ENCODE measurements around the gene TTC28.
"Not testable (repeated sequence)": the region's sequence is repeated elsewhere in the genome, so short reads cannot be mapped to it uniquely, and the experiment has no call there.

The TTC28 gene

GRCh38 chr22:28180804-28181731, 498.6 kb downstream of the TTC28 start:
- no peak for DNase-seq (ENCODE audit: low spot score)

DNA sequence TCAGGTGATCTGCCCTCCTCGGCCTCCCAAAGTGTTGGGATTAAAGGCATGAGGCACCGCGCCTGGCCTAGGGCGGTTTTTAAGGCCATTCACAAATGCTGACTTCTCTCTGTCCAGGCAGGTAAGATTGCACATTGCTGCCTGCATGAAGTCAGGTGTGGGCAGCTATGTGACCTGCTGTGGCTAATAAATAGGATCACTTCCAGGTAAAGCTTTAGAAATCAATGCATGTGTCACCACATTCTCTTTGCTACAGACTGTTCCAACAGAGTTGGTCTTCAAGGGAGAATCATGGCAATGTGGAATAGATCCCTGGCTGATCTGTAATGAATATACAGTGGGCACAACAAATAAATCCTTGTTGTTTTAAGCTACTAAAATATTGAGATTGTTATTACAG, 500.2 kb downstream of the TTC28 start:
- DNase-seq (ENCODE audit: low spot score) = no peak

- no peak for DNase-seq (ENCODE audit: low spot score)
These were observed 503.7 kb downstream of the TTC28 start for GRCh38 chr22:28175730-28176492.

- no peak for DNase-seq (ENCODE audit: low spot score)
These were observed 505.1 kb downstream of the TTC28 start for GRCh38 chr22:28174509-28174908.

- no peak for DNase-seq (ENCODE audit: low spot score)
These were observed 506.6 kb downstream of the TTC28 start for GRCh38 chr22:28172892-28173670.

DNA sequence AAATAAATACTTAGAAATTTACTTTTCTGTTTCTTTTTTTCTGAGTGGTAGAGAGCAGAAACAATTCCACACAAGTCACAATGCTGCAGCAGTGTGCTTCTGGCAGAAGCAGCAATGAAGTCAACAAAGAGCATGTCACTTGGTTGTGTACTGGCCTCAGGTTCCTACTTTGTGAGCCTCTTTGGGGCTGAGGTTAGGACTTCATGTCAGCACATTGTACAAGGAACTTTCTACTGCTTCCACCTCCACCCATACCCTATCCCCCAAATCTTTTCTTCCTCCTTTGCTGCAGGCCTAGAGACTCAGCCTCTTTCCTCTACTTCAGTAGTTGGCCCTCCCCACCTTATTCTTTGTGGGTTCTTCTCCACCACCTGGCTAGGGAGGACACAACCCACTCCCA, 507.9 kb downstream of the TTC28 start:
- no peak for DNase-seq (ENCODE audit: low spot score)

GRCh38 chr22:28171115-28171514, 508.5 kb downstream of the TTC28 start:
- DNase-seq (ENCODE audit: low spot score) = no peak

GRCh38 chr22:28169314-28169713, 510.3 kb downstream of the TTC28 start:
- not testable (repeated sequence) for DNase-seq (ENCODE audit: low spot score)

DNA sequence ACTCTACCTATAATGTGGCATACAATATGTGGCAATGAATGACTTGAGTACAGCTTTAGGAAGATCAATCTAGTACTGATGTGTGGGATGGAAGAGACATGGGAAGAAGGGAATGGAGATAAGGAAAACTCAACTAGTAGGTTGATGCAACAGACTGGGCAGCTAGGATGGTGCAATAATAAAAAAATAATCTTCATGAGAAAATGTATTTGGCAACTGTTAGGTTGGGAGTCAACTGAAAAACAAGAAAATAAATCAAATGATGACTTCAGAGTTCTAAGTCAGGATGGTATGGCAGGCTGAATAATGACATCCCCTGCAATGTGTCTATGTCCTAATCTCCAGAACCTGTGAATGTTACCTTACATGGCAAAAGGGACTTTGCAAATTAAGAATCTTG, 523.8 kb downstream of the TTC28 start:
- DNase-seq (ENCODE audit: low spot score) = no peak

- no peak for DNase-seq (ENCODE audit: low spot score)
These were observed 524.8 kb downstream of the TTC28 start for GRCh38 chr22:28154861-28155260.

- DNase-seq (ENCODE audit: low spot score) = no peak
These were observed 528.4 kb downstream of the TTC28 start for GRCh38 chr22:28151151-28151816.

- no peak for DNase-seq (ENCODE audit: low spot score)
These were observed 530.7 kb downstream of the TTC28 start for GRCh38 chr22:28148816-28149465.

DNA sequence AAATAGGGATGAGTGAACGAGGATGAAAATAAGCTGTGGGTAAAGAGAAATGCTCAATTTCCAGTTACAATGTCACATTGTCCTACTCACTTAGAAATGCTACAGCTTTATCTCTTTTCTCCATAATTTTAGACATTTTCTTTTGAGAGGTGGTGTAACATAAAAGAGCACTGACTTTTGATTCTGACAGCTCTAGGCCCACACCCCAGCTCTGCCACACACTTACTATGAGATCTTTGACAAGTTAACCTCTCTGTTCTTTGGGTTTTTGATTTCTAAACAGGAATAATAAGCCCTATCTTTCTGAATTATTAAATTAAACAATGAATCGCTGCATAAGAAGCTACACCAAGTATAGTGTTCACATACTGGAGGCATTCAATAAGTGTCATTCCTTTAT, 532.2 kb downstream of the TTC28 start:
- no peak for DNase-seq (ENCODE audit: low spot score)

DNA sequence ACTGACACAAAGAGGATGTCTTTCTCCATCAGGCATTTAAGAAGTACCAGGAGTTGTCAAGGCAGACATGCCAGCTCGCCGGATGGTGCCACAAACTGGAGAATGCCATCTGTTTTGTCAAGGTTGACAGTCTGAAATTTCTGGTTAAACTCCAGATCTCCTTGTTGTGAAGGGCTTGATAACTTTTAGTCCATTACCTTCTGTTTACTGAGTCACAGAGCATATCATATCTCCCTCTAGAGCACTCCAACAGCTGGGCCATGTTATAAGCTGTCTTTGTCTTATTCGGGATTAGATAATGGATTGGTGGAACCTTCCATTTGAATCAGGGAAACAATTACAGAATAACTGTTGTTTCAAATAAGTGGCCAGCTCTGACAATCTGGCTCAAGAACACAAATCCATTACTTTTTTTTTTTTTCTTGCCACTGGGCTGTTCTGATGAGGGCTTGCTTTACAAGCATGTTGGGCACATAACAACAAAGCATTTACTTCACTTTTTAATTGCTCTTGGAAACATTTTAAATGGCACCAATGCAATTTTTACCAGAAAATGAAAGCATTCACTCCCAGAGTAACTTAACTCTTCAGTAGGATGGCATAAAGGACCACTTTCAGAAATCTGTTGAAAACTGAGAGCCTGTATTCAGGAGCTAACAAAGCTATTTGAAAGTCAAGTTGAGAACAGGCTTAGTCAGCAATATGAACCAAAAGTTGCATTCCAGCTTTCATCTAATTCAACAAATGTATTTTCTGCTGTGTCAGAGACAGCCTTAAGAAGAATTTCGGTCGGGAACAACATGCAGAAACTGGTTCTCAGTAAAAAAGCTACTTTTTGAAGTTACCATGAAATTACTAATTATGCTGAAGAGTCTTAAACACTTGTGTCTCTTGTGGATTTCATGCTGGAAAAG, 533.0 kb downstream of the TTC28 start:
- no peak for DNase-seq (ENCODE audit: low spot score)

GRCh38 chr22:28143961-28144745, 535.5 kb downstream of the TTC28 start:
- no peak for DNase-seq (ENCODE audit: low spot score)

GRCh38 chr22:28143241-28143865, 536.3 kb downstream of the TTC28 start:
- DNase-seq (ENCODE audit: low spot score) = no peak

- no peak for DNase-seq (ENCODE audit: low spot score)
These were observed 537.2 kb downstream of the TTC28 start for GRCh38 chr22:28142361-28142961.

DNA sequence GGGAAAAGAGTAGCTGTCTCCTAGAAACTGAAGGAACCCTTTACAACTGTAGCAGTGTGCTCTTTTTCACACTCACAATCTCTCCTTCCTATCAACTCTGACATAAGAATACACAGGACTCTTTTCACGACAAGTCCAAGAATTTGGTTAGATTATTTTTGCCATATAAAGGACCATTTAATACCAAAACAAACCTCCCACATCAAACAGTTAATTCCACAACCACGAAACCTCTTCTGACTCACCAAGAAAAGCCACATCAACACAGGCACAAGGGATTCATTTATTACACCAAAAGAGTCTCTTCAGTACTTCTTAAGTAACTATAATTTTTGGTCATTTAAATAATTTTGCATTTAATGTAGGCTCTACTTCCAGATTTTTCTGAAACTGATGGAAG, 538.0 kb downstream of the TTC28 start:
- no peak for DNase-seq (ENCODE audit: low spot score)

DNA sequence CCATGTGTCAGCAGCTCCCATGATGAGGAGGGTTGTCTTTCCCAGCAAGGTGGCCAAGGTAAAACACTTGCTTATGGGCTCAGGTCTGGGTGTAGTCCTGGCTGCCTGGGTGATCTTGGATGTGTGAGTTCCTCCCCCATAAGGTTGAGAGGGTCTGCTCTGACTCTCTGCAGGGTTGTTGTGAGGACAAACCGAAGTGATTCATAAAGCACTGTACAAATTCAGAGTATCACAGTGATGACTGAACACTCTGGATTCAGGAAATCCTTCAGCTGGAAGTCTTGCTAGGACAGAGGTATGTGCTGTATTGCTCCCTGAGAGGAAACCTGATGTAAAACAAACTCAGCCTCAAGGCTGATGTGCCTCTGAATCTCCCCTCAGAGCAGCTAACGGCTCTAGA, 539.7 kb downstream of the TTC28 start:
- DNase-seq (ENCODE audit: low spot score) = no peak

Data from CD4-positive, alpha-beta T cell treated with Interleukin-6 at 100 ng/mL for 8 hours (primary cell).